ENCODE measurements around the gene MT1E.

GRCh38 chr16:56651586-56651985 lies 26.0 kb downstream of the MT1E start, which contains the start of gene MT1B:
- TF ChIP-seq CTCF (IDR thresholded peaks at IDR 0.05) (no peak), POLR2AphosphoS5 (IDR thresholded peaks at IDR 0.05) (no peak)
